HT1080 (cell line): ENCODE data around the gene C3orf49. TPM values are rescaled to one million over a fixed set of nuclear protein-coding genes. Genes with fewer than 3 reads are reported as not detected.
A peak's percentile ranks its signal among the peaks of the same experiment; 100 is the strongest.

Source experiments
- DNase-seq: peaks from one replicate; pipeline ENCODE4 v3.0.0-alpha.2; 2015; ENCODE audit warnings: low read depth
- polyA plus RNA-seq, 2 experiments: library from polyadenylated mRNA; depleted of rRNA; stranded (reverse); fragments of >200 nt; gene quantifications; 2 replicates each; pipeline ENCODE4 v1.2.3, GENCODE V29; 2015
- total RNA-seq: library from RNA; depleted of rRNA; stranded (reverse); fragments of >200 nt; shearing (Covaris generic); gene quantifications from 2 replicates; pipeline ENCODE4 v1.2.3, GENCODE V29; 2014; rRNA removed

The C3orf49 gene
- total RNA-seq = 0.16 TPM in 1 of 2 replicates, not detected in the other
- not detected in 2 replicates for polyA plus RNA-seq (2015; cell fraction: cytosol; rRNA removed)
- not detected in 2 replicates for polyA plus RNA-seq (2015; cell fraction: nucleus; rRNA removed)

DNA sequence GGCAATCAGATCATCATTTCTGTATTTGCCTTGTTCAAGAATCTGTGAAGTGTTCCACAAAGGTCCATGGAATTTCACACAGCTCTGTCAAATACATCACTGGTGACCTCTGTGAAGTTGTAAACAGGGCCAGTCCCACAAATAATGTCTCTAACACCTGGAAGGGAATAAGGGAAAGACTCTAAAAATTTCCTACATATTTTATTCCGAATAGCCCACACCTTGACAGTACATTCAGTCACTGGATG is at the start of gene C3orf49:
TSS of gene C3orf49 (plus strand) at position 149 of the 248 bp plus-strand sequence. CDS start 173 bp downstream, outside the sequence.
- no peak for DNase-seq

GRCh38 chr3:63774781-63775180 is 44.3 kb upstream of the C3orf49 start:
- DNase-seq = no peak

GRCh38 chr3:63779227-63779626 is 39.9 kb upstream of the C3orf49 start:
- no peak for DNase-seq

- no peak for DNase-seq
Measured at GRCh38 chr3:63791974-63792373, 27.1 kb upstream of the C3orf49 start.

- no peak for DNase-seq
Measured at GRCh38 chr3:63795438-63795837, 23.7 kb upstream of the C3orf49 start.

DNA sequence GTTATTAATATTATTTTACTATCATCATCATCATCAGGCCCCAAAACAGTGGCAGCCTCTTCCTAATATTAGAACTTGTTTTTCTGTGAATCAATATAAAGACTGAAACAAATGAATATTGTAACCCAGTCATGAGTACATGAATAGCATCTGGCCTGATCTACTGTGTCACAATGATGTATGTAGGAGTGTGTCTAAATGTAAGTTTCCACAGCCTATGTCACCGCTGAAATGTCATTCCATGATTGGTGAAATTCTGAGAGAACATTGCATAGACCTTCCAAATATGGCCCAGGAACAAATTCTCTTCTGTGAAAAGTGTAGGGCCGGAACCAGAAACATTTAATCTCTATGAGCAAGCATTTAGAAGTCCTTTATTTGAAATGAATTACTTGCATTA is 20.6 kb upstream of the C3orf49 start:
- no peak for DNase-seq

DNA sequence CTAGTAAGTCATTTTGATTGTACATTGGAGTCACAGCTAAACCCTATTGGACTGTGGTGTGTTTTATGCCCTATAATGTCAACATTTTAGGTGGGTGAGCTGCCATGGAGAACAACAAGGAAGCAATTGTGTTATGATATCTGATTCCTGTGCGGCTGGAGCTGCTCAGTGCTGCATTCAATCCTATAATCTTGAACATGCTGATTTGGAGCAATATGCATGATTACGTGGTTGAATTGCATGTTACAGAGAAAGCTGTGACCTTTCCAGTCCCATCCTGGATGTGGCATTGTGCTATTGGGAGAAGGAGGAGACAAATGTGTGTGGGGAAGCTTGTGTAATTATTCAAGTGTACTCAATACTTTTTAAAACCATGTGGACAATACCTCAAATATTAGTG is 20.1 kb upstream of the C3orf49 start:
- no peak for DNase-seq

- DNase-seq = no peak
Measured at GRCh38 chr3:63800097-63800496, 19.0 kb upstream of the C3orf49 start.

DNA sequence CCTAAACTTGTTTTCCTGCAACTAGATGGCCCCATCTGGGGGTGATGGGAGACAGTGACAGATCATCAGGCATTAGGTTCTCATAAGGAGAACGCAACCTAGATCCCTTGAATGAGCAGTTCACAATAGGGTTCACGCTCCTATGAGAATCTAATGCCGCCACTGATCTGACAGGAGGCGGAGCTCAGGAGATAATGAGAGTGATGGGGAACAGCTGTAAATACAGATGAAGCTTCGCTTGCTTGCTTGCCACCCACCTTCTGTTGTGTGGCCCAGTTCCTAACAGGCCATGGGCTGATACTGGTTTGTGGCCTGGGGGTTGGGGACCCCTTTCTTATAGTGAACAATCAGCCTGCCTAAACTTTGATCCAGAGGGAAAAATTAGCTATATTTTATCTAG is 15.2 kb upstream of the C3orf49 start:
- no peak for DNase-seq

DNA sequence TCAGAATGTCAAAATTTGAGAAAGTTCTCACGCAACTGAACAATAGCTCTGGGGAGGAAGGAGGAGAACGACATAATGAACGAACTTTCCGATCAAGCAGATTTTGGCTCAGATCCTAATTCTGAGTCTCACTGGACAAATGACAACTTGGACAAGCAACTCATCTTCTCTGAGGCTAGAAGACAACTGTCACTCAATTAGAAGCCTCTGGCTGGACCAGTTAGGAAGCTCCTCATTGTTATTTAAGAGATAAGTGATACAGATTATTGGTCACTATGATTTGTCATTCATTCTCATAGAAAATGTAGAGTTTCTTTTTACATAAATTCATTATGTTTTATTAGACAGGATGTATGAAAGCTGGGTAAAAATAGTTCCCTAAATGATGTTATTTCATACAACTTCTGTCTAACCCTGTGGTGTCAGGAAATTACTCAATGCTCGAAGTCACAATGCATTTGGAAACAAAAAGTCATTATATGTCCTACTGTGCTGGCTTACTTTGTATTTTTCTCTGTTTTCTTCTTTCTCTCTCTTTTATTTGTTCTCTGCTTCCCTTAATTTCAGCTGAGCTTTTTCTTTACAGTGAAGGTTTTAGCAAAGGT is 11.0 kb upstream of the C3orf49 start:
- no peak for DNase-seq

GRCh38 chr3:63808633-63809032 is 10.5 kb upstream of the C3orf49 start:
- no peak for DNase-seq

DNA sequence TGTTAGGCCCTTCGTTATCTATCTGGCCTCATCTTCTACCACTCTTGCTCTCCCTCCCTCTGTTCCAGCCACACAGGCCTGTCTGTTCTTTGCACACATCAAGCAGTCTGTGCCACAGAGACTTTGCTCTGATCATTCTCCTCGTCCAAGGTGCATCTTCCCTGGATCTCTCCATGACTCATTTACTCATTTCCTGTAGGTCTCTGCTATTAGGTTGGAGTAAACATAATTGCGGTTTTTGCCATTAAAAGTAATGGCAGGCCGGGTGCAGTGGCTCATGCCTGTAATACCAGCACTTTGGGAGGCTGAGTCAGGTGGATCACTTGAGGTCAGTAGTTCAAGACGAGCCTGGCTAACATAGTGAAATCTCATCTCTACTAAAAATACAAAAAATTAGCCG is 9.5 kb upstream of the C3orf49 start:
- peak; percentile 94 for DNase-seq

- no peak for DNase-seq
Measured at GRCh38 chr3:63814237-63814636, 4.9 kb upstream of the C3orf49 start.

DNA sequence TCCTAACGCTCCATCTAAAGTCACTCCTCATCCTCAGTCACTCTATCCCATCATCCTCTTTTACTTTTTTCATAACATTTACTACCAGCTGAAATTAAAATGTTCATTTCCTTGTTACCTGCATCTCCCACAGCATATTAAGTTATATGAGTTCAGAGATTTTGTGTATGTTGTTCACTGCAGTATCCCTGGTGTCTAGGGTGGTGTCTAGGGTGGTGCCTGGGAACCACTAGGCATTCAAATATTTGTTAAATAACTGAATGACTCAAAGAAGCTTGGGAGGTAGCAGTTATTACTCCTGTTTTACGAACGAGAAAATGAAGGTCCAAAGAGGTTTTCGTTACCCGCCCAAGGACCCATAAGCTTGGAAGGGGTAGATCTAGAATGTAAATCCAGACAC is 1.9 kb upstream of the C3orf49 start:
- no peak for DNase-seq

DNA sequence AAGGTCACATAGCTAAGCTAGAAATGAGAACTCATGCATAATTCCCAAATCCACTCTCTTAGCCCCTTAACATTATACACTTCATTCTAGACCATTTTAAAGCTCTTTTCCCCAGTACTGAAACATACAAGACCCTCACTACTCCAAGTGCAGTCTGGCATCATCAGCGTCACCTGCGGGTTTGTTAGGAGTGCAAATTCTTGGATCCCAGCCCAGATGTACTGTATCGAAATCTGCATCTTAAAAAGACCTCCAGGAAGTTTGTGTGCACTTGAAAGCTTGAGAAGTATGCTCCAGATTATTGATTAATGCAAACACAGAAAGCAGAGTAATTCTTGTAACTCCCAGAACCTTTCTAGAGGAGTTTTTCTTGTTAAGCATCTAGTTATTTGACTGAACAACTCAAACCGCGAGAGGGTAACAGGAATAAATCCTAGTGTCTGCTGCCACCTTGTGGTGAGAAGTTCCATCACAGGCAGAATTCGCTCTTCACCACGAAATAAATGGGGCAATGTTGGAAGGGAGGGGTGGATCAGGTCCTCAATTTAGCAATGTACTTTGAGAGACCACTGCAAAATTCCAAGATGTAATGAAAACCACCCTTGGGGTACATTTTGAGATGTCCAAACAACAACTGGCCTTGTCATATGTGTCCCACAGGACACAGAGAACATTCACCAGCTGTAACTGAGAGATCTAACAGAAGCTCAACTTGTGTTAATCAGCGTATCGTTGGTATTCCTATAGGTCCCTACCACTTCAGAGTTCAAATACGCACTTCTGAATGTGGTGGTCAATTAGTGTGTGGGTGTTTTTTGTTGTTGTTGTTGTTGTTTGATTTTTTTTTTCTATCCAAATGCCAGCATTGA is 583 bp upstream of the C3orf49 start:
- DNase-seq = peak; percentile 49

DNA sequence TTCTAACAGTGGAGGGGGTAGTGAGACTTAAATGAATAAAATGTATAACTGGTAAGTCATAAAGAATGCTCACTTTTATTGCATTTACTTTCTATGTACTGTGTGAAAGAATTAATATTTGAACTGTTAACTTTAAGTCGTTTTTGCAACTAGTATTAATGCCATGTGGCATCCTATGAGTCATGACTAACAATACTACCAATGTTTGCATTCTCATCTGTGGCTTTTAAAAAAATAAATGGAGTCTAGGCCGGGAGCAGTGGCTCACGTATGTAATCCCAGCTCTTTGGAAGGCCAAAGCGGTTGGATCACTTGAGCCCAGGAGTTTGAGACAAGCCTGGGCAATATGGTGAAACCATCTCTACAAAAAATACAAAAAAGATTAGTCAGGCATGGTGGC is 5.2 kb downstream of the C3orf49 start:
- peak; percentile 80 for DNase-seq

DNA sequence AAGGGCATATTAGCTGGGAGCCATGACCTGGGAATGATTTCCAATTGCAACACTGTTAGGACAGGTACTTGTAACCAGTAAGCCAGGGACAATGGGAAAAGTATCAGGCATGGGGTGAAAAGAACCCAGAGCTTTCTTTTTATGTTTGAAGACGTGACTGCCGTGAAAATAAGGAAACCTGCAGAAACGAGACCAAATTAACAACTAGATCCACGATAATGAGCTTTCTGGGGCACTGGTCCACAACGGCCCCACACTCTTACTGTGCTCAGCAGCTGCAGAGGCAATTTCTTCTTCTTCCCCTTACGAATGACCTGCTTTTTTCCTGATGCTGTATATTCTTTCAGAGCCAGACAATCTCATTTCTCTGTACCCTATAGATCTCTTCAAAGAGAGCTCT is 11.4 kb downstream of the C3orf49 start:
- no peak for DNase-seq

- no peak for DNase-seq
Measured at GRCh38 chr3:63832395-63832794, 13.3 kb downstream of the C3orf49 start.

- DNase-seq = no peak
Measured at GRCh38 chr3:63841704-63842103, 22.6 kb downstream of the C3orf49 start.

- DNase-seq = no peak
Measured at GRCh38 chr3:63842127-63842526, 23.0 kb downstream of the C3orf49 start.

DNA sequence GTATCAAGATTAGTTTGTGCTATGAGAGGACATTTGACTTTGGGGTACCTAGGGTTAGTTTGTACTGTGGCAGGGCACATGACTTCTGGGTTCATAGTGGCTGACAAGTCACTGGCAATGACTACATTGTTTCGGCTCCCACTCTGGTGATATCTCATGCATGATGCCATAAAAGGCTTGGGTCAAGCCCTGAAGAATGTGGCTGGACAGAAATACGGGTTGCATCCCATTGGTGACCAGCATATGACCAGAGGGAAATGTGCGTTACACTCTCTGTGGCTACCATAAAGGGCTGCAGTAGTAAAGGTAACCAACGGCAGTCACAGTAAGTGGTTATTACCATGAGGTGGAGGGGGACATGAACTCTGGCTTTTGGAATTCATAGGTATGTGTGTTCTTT is 26.1 kb downstream of the C3orf49 start:
- DNase-seq = no peak

DNA sequence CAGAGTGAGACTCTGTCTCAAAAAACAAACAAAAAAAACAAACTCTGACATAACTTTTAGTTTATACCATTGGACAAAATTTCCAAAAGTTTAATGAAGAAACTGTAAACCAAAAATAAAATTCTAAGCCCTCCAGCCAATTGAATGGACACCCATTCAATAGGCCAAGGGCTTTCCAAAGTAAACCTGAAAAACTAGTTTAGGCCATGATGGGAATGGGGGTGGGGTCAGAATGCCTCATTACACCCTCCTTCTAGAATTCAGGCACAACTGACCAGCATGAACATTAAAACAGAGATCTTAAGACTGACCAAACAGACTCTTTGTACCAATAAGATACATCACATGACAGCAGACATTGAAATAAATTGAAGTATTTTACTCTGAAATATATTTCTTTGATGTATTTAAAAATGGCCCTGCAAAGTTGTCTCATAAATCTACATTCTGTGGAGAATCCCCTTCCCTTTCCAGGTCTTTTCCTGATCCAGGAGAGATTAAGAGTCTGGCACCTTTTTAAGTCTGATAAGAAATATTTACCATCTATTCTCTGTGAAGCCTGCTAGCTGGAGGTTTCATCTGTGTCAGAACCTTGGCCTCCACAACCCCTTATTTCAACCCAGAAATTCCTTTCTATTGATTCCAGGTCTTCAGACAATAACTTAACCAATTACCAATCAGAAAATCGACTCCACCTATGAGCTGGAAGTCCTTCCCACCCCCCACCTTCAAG is 28.8 kb downstream of the C3orf49 start:
- no peak for DNase-seq
